ENCODE data around the gene EML4. TPM values are rescaled to one million over a fixed set of nuclear protein-coding genes. Genes with fewer than 3 reads are reported as not detected.

EML4 gene
- total and polyA plus RNA-seq, 9 of the 15 experiments (the other 6 are each of a cell fraction or from before 2014, with no cell fraction given), result 14.7 to 48.3 (median 36.5) TPM

GRCh38 chr2:42135381-42136312, 33.5 kb upstream of the EML4 start:
- Histone ChIP-seq H3K9ac (ENCODE audit: insufficient read depth in 1 of 2, low read depth in 2 of 2, low read length in 2 of 2) (no peak overlapping the region), H3K36me3 (ENCODE audit: control insufficient read depth, insufficient read depth, low read length) (no peaks in the 10 kb centered on the region), H3K9me1 (ENCODE audit: control insufficient read depth, insufficient read depth, low read length) (no peaks in the 10 kb centered on the region), H3K4me3 (no peak overlapping the region), H3K9me3 (replicated peaks; ENCODE audit: control insufficient read depth, insufficient read depth, low read depth, low read length) (no peaks in the 10 kb centered on the region), H4K20me1 (replicated peaks; ENCODE audit: control insufficient read depth, insufficient read depth, low read length) (no peaks in the 10 kb centered on the region), H3K4me1 (replicated peaks in 1 of 2; ENCODE audit: control insufficient read depth in 2 of 2, insufficient read depth in 2 of 2, low read length in 2 of 2) (peaks cover 7 to 8% of the 10 kb centered on the region in 2 experiments), H3K27me3 (ENCODE audit: control insufficient read depth in 2 of 2, insufficient read depth in 2 of 2, low read length in 2 of 2) (0 out of 5 replicates have a peak, but pooled peaks cover 0 to 3% of the 10 kb centered on the region in 2 experiments), H3K27ac (ENCODE audit: extremely low read depth, low read depth, low read length) (no peak overlapping the region), H2AFZ (ENCODE audit: low read depth, low read length) (no peak overlapping the region), H3K4me2 (ENCODE audit: insufficient read depth, low read length) (no peak overlapping the region), H3K79me2 (ENCODE audit: control insufficient read depth, insufficient read depth, low read length) (no peaks in the 10 kb centered on the region)
- in situ Hi-C loops (cut with MboI) (no loop called here), intact Hi-C loops (cut with micrococcal nuclease) (no loop called here)
- FAIRE-seq, result no peak
- ChIA-PET POLR2A (interaction anchor here (1.1 to 2.0 kb wide), 2 partner anchors 11 to 21 kb away, joined by 4 to 6 read pairs; no protein-coding TSS in a partner anchor), CTCF (ENCODE audit: low intra/inter-chr PET ratio) (interaction anchor here (1.0 kb wide), 1 partner anchor 26 kb away, joined by 3 read pairs; no protein-coding TSS in a partner anchor)
- no TSS peak for BruUV-seq (replicated peaks)
- ATAC-seq, result no peak
- 10% methylated on average over 4 of the region's 4 CpGs for WGBS (ENCODE audit: insufficient coverage, low coverage, missing lambda C conversion rate)
- no peak for DNase-seq (ENCODE audit: extremely low read depth in 1 of 4, low spot score in 3 of 4)
- TF ChIP-seq ZNF395 (CRISPR knock-in tag; IDR thresholded peaks at IDR 0.05) (no peak), ZNF695 (CRISPR knock-in tag; IDR thresholded peaks at IDR 0.05) (no peak), ZBTB2 (IDR thresholded peaks at IDR 0.05) (no peak), CEBPG (CRISPR knock-in tag; IDR thresholded peaks at IDR 0.05) (no peak), CEBPG (tag; conservative IDR thresholded peaks at IDR 0.05 in 1 of 2, IDR thresholded peaks at IDR 0.05 in 1 of 2) (peak; percentile 39 to 67; a peak in 3 of 4 replicates), HDAC3 (IDR thresholded peaks at IDR 0.05; ENCODE audit: borderline replicate concordance, partially characterized antibody) (no peak), ETS2 (tag; IDR thresholded peaks at IDR 0.05; ENCODE audit: borderline replicate concordance, poor library complexity, severe bottlenecking) (no peak), SLC30A9 (CRISPR knock-in tag; IDR thresholded peaks at IDR 0.05) (no peak), ATF3 (IDR thresholded peaks at IDR 0.05) (0 out of 2 replicates have a peak, but pooled peaks have one; percentile 34), ATF3 (CRISPR knock-in tag; conservative IDR thresholded peaks at IDR 0.05) (no peak), SOX6 (IDR thresholded peaks at IDR 0.05) (peak; percentile 64; the same call in 1 of the 2 replicates), CREB3 (tag; conservative IDR thresholded peaks at IDR 0.05; ENCODE audit: low read depth) (no peak)
- TF ChIP-seq, protein P1, sequence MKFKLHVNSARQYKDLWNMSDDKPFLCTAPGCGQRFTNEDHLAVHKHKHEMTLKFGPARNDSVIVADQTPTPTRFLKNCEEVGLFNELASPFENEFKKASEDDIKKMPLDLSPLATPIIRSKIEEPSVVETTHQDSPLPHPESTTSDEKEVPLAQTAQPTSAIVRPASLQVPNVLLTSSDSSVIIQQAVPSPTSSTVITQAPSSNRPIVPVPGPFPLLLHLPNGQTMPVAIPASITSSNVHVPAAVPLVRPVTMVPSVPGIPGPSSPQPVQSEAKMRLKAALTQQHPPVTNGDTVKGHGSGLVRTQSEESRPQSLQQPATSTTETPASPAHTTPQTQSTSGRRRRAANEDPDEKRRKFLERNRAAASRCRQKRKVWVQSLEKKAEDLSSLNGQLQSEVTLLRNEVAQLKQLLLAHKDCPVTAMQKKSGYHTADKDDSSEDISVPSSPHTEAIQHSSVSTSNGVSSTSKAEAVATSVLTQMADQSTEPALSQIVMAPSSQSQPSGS (CRISPR knock-in tag; IDR thresholded peaks at IDR 0.05), result no peak
